C4-2B (cell line): ENCODE data around the gene COL15A1.

Source experiments
- CTCF ChIP-seq: fragments of 450-650 bp; conservative IDR thresholded peaks from 2 replicates; pipeline ENCODE4 v1.5.1; 2017; ENCODE audit warnings: mild to moderate bottlenecking
- ZFX ChIP-seq: fragments of 450-650 bp; IDR thresholded peaks from 2 replicates; pipeline ENCODE4 v1.6.1; 2017

- no peak for TF ChIP-seq CTCF
- no peak for TF ChIP-seq ZFX
Measured at GRCh38 chr9:99034149-99034548, 90.4 kb downstream of the COL15A1 start.
